ENCODE measurements around the gene MEF2B.

The MEF2B gene

DNA sequence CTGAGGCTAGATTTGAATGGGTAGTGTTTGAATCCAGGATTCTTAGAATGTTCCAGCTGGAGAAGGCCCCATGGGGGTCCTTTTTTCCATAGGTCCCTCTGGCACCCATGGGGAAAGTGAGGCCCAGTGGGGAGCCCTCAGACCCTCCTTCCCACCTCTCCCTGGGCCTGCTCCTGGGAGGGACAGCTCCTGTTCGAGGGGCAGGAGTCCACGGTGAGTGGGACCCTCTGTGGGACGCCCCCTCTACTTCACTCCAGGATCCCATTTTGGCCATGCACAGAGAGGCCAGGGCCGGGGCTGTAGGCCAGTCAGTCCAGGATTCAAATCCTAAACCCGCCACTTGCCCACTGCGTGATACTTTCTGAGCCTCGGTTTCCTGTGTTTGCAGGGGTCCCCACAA lies 7.6 kb downstream of the MEF2B start:
- TF ChIP-seq, protein P1, sequence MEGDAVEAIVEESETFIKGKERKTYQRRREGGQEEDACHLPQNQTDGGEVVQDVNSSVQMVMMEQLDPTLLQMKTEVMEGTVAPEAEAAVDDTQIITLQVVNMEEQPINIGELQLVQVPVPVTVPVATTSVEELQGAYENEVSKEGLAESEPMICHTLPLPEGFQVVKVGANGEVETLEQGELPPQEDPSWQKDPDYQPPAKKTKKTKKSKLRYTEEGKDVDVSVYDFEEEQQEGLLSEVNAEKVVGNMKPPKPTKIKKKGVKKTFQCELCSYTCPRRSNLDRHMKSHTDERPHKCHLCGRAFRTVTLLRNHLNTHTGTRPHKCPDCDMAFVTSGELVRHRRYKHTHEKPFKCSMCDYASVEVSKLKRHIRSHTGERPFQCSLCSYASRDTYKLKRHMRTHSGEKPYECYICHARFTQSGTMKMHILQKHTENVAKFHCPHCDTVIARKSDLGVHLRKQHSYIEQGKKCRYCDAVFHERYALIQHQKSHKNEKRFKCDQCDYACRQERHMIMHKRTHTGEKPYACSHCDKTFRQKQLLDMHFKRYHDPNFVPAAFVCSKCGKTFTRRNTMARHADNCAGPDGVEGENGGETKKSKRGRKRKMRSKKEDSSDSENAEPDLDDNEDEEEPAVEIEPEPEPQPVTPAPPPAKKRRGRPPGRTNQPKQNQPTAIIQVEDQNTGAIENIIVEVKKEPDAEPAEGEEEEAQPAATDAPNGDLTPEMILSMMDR (IDR thresholded peaks at IDR 0.05; ENCODE audit: low read depth, low read length), result no peak
- Histone ChIP-seq H3K4me3 (ENCODE audit: low read depth, low read length) (no peak overlapping the region), H3K4me1 (no peaks in the 10 kb centered on the region), H3K9me3 (no peaks in the 10 kb centered on the region), H3K27me3 (no peaks in the 10 kb centered on the region), H3K36me3 (no peaks in the 10 kb centered on the region)
- no peak for DNase-seq

DNA sequence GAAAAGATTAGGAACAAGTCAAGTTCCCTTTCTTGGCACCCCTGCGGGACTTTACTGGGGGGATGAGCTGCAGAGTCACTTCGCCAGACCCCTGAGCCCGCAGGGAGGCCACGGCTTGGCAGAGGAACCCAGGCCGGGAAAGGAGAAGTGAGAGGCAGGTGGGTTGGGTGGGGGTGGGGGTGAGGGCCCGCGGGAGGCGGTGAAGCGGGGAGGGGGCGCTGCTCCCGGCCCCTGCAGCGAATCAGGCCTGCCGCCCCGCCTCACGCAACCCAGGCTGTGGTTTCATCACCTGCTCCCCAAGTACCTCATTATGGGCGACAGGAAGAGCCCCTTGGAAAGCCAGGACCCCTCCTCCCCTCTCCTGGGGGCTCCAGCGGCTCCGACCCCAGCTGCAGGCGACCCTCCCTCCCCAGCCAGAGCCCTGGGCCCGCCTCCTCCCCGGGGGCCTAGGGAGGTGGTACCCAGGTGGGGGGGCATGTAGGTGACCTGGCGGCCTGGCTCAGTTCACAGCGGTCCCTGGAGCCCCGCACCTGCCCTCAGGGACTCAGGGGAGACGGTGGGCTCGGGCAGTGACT lies 9.5 kb downstream of the MEF2B start:
- H3K4me3 ChIP-seq (ENCODE audit: low read depth, low read length), result no peak overlapping the region
- DNase-seq, result no peak
- no peaks in the 10 kb centered on the region for H3K9me3 ChIP-seq
- TF ChIP-seq, protein P1 (IDR thresholded peaks at IDR 0.05; ENCODE audit: low read depth, low read length), result no peak
- no peaks in the 10 kb centered on the region for H3K27me3 ChIP-seq
- H3K4me1 ChIP-seq, result no peaks in the 10 kb centered on the region
- H3K36me3 ChIP-seq, result no peaks in the 10 kb centered on the region

DNA sequence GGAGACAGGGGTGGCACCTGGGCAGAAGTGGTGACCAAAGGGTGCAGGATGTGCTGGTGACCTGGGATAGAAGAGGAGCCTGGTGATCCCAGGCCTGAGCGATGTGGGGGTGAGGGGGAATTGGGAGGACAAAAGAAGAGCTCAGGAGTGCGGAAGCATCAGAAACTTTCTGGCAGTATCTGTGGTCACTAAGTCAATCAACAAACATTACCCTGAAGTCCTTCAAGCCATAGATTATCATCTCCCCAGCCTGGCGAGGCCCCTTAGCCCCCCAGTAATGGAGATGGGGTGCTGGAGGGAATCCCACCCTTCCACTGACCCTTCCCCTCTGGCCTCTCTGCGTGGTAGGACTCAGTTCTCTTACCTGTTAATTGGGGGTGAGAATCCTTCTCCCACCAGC lies 10.5 kb downstream of the MEF2B start:
- Histone ChIP-seq H3K36me3 (no peaks in the 10 kb centered on the region), H3K4me1 (no peaks in the 10 kb centered on the region), H3K9me3 (no peaks in the 10 kb centered on the region), H3K27me3 (no peaks in the 10 kb centered on the region), H3K4me3 (ENCODE audit: low read depth, low read length) (no peak overlapping the region)
- TF ChIP-seq, protein P1 (IDR thresholded peaks at IDR 0.05; ENCODE audit: low read depth, low read length), result no peak
- DNase-seq, result no peak

DNA sequence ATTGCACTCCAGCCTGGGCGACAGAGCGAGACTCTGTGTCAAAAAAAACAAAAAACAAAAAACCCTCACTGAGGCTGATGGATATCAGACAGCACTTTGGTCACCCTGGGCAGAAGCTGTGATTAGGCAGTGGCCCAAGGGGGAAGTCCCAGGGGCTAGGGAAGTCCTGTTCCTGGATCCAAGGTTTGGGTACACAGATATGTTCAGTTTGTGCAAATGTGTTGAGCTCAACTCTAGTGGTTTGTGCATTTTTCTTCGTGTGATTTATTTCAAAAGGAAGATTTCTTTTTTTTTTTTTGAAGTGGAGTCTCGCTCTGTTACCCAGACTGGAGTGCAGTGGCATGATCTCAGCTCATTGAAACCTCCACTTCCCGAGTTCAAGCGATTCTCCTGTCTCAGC lies 12.3 kb downstream of the MEF2B start:
- DNase-seq, result no peak
- no peak overlapping the region for H3K4me3 ChIP-seq (ENCODE audit: low read depth, low read length)
- TF ChIP-seq, protein P1 (IDR thresholded peaks at IDR 0.05; ENCODE audit: low read depth, low read length), result no peak
- H3K9me3 ChIP-seq, result no peaks in the 10 kb centered on the region
- H3K4me1 ChIP-seq, result no peaks in the 10 kb centered on the region
- H3K36me3 ChIP-seq, result no peaks in the 10 kb centered on the region
- H3K27me3 ChIP-seq, result no peaks in the 10 kb centered on the region

DNA sequence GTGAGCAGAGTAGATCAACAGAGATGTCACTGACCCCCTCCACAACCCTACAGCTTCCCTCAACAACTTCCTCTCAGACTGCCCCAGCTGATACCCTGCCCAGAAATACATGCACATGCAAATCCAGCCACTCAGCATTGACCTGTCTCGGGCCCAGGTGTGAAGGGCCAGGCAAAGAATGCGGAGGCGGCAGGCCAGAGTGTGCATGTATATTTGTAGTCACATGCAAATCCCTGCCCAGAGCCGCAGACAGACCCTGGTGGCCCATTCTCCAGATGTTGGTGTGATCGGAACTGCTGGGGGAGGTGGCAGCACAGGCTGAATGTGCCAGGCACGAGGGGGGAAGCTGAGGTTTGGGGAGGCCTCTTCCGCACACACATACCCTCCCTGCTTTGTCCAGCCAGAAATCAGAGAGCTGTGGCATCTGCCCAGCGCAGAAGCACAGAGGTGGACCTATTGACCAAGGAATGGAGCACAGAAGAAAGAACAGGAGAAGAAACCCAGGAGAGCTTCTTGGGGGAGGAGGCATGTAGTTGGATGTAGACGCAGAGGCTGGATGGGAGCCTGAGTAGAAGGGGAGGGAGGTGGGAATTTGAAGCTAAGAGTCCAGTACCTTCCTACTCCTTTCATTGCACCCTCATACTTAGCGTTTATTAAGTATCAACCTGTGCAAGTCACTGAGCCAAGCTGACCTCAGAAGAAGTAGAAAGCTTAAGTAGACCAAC lies 14.4 kb downstream of the MEF2B start:
- no peak overlapping the region for H3K4me3 ChIP-seq (ENCODE audit: low read depth, low read length)
- TF ChIP-seq, protein P1 (IDR thresholded peaks at IDR 0.05; ENCODE audit: low read depth, low read length), result no peak
- no peak for DNase-seq
- no peaks in the 10 kb centered on the region for H3K9me3 ChIP-seq
- H3K36me3 ChIP-seq, result no peaks in the 10 kb centered on the region
- no peaks in the 10 kb centered on the region for H3K27me3 ChIP-seq
- H3K4me1 ChIP-seq, result no peaks in the 10 kb centered on the region

DNA sequence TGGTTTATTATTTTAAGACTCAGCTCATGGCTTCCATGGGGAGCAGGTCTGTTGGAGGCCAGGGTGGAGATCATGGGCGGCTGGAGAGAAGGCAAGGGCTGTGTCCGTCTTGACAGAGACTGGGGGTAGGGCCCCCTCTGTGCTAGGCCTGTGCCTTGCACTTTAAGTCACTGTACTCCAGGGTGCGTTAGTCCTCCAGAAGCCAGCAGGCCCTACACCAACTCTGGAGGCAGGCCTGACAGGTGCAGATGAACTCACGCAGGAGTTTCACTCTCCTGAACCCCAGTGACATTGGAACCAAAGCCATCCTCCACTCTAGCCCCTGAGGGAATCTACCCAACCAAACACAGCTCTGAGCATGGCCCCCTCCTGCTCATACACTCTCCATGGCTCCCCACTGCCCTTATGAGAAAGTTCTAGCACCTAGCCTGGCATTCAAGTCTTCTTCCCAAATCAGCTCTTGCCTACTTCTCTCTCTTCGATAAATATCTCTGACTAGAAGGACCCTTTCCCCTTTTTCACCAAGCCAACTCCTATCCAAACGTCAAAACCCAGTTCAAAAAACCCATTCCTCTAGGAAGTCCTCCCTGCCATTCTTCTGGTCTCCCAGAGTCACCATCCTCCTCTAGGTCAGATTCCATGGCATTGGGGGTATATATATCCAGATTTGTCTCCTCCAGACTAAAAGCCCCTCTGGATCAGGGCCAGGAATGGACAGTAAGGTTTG lies 15.1 kb downstream of the MEF2B start:
- Histone ChIP-seq H3K4me3 (ENCODE audit: low read depth, low read length) (no peak overlapping the region), H3K9me3 (no peaks in the 10 kb centered on the region), H3K4me1 (no peaks in the 10 kb centered on the region), H3K27me3 (no peaks in the 10 kb centered on the region), H3K36me3 (no peaks in the 10 kb centered on the region)
- no peak for DNase-seq
- TF ChIP-seq, protein P1 (IDR thresholded peaks at IDR 0.05; ENCODE audit: low read depth, low read length), result no peak
